GM06990 (cell line): ENCODE results near the gene SRGAP2.
"Not testable (repeated sequence)": the region's sequence is repeated elsewhere in the genome, so short reads cannot be mapped to it uniquely, and the experiment has no call there.

Source experiments
- DNase-seq: peaks from one replicate; pipeline ENCODE4 v3.0.0-alpha.2; 2011; ENCODE audit not compliant: insufficient read length; ENCODE audit errors: extremely low read depth
- H3K27me3 ChIP-seq: replicated peaks from 2 replicates; pipeline ENCODE4 v1.6.0; 2011; ENCODE audit warnings: low read length; ENCODE audit not compliant: control insufficient read depth, insufficient read depth
- H3K36me3 ChIP-seq: 2 replicates; pipeline ENCODE4 v1.5.1; 2011; ENCODE audit warnings: low read length; ENCODE audit not compliant: control insufficient read depth, insufficient read depth
- H3K4me3 ChIP-seq: replicated peaks from 2 replicates; pipeline ENCODE4 v1.5.1; 2011; ENCODE audit warnings: low read depth, mild to moderate bottlenecking, control low read depth, low read length

The SRGAP2 gene

DNA sequence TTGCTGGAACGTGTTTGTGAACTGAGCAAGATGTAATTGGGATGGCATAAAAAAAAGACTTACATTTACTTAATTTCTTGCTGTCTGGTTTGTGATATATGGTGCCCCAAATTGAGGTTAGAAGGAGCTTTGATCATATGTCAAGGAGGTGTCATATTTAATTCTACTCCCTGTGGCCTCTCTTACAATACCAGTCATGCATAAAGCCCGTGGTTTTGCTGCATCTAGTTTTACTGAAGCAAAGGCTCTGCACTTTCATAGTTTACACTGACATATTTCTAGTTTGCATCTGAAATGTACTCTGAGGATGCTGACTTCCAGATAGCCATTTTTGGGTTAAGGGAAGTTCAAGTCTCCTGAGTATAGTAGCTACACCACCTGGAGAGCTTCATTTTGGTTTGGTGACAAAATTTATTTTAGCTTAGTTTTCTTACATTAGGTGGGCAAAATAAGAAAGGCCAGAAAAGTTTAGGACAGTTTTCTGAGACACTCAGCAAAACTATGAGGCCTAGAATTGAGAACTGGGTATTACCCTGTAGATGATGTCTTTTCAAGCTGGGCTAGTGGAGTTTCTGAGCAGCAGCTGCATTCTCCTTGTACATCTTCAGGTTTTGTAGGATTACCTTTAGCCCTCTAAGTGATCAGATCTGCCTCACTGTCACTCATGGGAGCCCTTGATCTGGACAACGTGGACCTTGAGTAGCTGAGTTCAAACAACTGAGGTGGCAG lies 47.8 kb downstream of the SRGAP2 start:
- H3K36me3 ChIP-seq, DNase-seq, H3K4me3 ChIP-seq, H3K27me3 ChIP-seq: not testable (repeated sequence)

DNA sequence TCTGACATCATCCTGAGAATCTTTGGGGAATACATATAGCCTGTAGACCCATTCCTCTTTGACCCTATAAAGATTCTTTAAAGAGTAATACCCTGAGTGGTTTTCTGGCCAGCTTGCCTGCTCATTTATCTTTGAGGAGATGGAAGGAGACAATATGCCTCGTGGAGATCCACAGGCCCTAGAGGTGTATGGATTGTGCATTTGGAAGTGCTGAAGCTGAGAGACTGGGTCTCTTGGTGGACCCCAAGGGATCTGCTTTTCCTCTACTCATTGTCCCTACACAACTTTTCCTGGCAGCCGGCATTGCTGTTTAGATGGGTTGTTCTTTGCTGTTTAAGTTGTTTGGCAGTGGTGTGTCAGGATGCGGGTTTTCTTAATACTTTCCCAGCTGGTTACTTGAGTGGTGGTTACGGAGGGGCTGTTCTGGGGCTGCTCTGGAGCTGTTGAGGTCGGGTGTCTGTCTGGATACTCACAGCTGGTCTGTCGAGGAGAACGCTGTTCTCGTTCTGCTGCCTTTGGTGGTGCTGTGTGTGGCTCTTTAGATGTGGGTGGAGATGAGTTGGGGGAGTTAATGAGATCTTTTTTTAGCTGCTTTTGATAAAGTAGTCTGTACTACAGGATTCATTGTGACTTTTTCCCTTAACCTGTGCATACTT lies 49.5 kb downstream of the SRGAP2 start:
- H3K36me3 ChIP-seq, H3K27me3 ChIP-seq, H3K4me3 ChIP-seq, DNase-seq: not testable (repeated sequence)
